GM12874 (cell line): ENCODE measurements around the gene SEC14L1.
A peak's percentile ranks its signal among the peaks of the same experiment; 100 is the strongest.

Experiments used
- CTCF ChIP-seq: IDR thresholded peaks from 2 replicates; pipeline ENCODE4 v1.5.1; 2011; ENCODE audit warnings: low read depth, mild to moderate bottlenecking, control low read depth, low read length, moderate library complexity; ENCODE audit not compliant: insufficient read depth

Gene SEC14L1

GRCh38 chr17:77140878-77141767, at the start of gene SEC14L1:
TSS of gene SEC14L1 (plus strand) at chr17:77140969. CDS start at chr17:77143597, 2,628 bp downstream.
- no peak for TF ChIP-seq CTCF

- no peak for TF ChIP-seq CTCF
Observed at GRCh38 chr17:77092025-77092424, 48.7 kb upstream of the SEC14L1 start.

GRCh38 chr17:77095461-77095860, 45.3 kb upstream of the SEC14L1 start:
- TF ChIP-seq CTCF = no peak

GRCh38 chr17:77096570-77097214, 44.1 kb upstream of the SEC14L1 start:
- peak; percentile 73 for TF ChIP-seq CTCF

- no peak for TF ChIP-seq CTCF
Observed at GRCh38 chr17:77097631-77098180, 43.1 kb upstream of the SEC14L1 start.

GRCh38 chr17:77098884-77099545, 41.8 kb upstream of the SEC14L1 start:
- no peak for TF ChIP-seq CTCF

- TF ChIP-seq CTCF = no peak
Observed at GRCh38 chr17:77099997-77100396, 40.8 kb upstream of the SEC14L1 start.
